Panc1 (cell line): ENCODE measurements around the gene PCLO.

Experiments
- CTCF ChIP-seq: fragments of 450-650 bp; IDR thresholded peaks from 2 replicates; pipeline ENCODE4 v1.5.1; 2017; ENCODE audit warnings: mild to moderate bottlenecking
- POLR2AphosphoS5 ChIP-seq: IDR thresholded peaks from 2 replicates; pipeline ENCODE4 v1.6.1; 2012; ENCODE audit warnings: mild to moderate bottlenecking, low read depth, low read length, moderate library complexity
- SIN3A ChIP-seq: IDR thresholded peaks from 2 replicates; pipeline ENCODE4 v1.6.1; 2012; ENCODE audit warnings: low read depth, mild to moderate bottlenecking, low read length, moderate library complexity, borderline replicate concordance; ENCODE audit not compliant: insufficient read depth
- TCF7L2 ChIP-seq: IDR thresholded peaks from 2 replicates; pipeline ENCODE4 v1.6.1; 2011; ENCODE audit warnings: mild to moderate bottlenecking, low read depth, low read length, inconsistent platforms

- TF ChIP-seq CTCF = no peak; the same call in 1 of the 2 replicates
- no peak for TF ChIP-seq POLR2AphosphoS5
- TF ChIP-seq TCF7L2 = no peak
- TF ChIP-seq SIN3A = no peak
Measured at GRCh38 chr7:83005410-83005809, 157.3 kb downstream of the PCLO start.
